Endothelial cell (in vitro differentiated cells): ENCODE results near the gene CTNNA1. TPM values are rescaled to one million over a fixed set of nuclear protein-coding genes. Genes with fewer than 3 reads are reported as not detected.

ENCODE experiments used
- DNase-seq: peaks from one replicate; pipeline ENCODE4 v3.0.0; 2021; ENCODE audit warnings: low spot score
- H3K27ac Mint-ChIP-seq: one replicate; pipeline ENCODE4 v1.8.0; 2021; ENCODE audit warnings: mixed read lengths, inconsistent platforms; ENCODE audit not compliant: unreplicated experiment
- H3K27me3 Mint-ChIP-seq: one replicate; pipeline ENCODE4 v1.8.0; 2021; ENCODE audit warnings: mild to moderate bottlenecking, moderate library complexity, mixed read lengths, inconsistent platforms; ENCODE audit not compliant: unreplicated experiment
- H3K36me3 Mint-ChIP-seq: one replicate; pipeline ENCODE4 v1.8.0; 2021; ENCODE audit warnings: mild to moderate bottlenecking, low read depth, mixed read lengths, inconsistent platforms; ENCODE audit not compliant: unreplicated experiment
- H3K4me1 Mint-ChIP-seq: one replicate; pipeline ENCODE4 v1.8.0; 2021; ENCODE audit warnings: mild to moderate bottlenecking, mixed read lengths, inconsistent platforms; ENCODE audit not compliant: unreplicated experiment
- H3K4me3 Mint-ChIP-seq: one replicate; pipeline ENCODE4 v1.8.0; 2021; ENCODE audit warnings: mild to moderate bottlenecking, mixed read lengths, inconsistent platforms; ENCODE audit not compliant: unreplicated experiment
- H3K9me3 Mint-ChIP-seq: one replicate; pipeline ENCODE4 v1.8.0; 2021; ENCODE audit warnings: mixed read lengths, inconsistent platforms; ENCODE audit not compliant: unreplicated experiment
- total RNA-seq: library from RNA; stranded (reverse); fragmentation: NEBNext Ultra II Directional; extraction: Animal tissue kit (Norgen Biotek cat#: 25700); gene quantifications from one replicate; pipeline ENCODE4 v1.2.1, GENCODE V29; 2021; ENCODE audit not compliant: unreplicated experiment
- TF ChIP-seq, protein P1 (sequence below): fragments of 200-600 bp; sonication (generic); IDR thresholded peaks from one replicate; pipeline ENCODE4 v1.5.0; 2021; ENCODE audit warnings: antibody characterized with exemption; ENCODE audit not compliant: unreplicated experiment

Gene CTNNA1
- total RNA-seq, 1 donor from 2014 or later: 521 TPM

DNA sequence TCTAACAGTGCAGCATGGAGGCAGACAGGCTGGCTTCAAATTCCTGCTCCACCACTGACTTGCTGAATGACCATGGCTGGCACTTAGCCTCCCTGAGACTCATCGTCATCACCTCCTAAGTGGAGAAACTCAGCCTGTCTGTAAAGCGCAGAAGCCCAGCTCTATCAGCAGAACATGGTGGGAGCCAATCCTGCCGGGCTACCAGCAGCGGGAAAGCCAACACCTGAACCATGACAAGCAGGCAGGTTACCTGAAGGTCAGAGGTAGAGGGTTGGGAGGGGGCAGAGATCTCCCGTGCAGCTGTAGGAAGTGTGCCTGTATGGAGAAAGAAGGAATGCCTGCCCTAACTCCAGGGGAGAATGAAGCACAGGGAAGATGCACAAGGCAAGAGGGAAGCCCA, 194.6 kb downstream of the CTNNA1 start:
- Mint-ChIP-seq H3K36me3 (peaks cover 20% of the 10 kb centered on the region), H3K9me3 (no peaks in the 10 kb centered on the region), H3K4me3 (no peak overlapping the region), H3K4me1 (peaks cover 32% of the 10 kb centered on the region), H3K27me3 (peaks cover 29% of the 10 kb centered on the region), H3K27ac (no peak overlapping the region)
- DNase-seq: no peak
- TF ChIP-seq, protein P1, sequence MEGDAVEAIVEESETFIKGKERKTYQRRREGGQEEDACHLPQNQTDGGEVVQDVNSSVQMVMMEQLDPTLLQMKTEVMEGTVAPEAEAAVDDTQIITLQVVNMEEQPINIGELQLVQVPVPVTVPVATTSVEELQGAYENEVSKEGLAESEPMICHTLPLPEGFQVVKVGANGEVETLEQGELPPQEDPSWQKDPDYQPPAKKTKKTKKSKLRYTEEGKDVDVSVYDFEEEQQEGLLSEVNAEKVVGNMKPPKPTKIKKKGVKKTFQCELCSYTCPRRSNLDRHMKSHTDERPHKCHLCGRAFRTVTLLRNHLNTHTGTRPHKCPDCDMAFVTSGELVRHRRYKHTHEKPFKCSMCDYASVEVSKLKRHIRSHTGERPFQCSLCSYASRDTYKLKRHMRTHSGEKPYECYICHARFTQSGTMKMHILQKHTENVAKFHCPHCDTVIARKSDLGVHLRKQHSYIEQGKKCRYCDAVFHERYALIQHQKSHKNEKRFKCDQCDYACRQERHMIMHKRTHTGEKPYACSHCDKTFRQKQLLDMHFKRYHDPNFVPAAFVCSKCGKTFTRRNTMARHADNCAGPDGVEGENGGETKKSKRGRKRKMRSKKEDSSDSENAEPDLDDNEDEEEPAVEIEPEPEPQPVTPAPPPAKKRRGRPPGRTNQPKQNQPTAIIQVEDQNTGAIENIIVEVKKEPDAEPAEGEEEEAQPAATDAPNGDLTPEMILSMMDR: no peak

DNA sequence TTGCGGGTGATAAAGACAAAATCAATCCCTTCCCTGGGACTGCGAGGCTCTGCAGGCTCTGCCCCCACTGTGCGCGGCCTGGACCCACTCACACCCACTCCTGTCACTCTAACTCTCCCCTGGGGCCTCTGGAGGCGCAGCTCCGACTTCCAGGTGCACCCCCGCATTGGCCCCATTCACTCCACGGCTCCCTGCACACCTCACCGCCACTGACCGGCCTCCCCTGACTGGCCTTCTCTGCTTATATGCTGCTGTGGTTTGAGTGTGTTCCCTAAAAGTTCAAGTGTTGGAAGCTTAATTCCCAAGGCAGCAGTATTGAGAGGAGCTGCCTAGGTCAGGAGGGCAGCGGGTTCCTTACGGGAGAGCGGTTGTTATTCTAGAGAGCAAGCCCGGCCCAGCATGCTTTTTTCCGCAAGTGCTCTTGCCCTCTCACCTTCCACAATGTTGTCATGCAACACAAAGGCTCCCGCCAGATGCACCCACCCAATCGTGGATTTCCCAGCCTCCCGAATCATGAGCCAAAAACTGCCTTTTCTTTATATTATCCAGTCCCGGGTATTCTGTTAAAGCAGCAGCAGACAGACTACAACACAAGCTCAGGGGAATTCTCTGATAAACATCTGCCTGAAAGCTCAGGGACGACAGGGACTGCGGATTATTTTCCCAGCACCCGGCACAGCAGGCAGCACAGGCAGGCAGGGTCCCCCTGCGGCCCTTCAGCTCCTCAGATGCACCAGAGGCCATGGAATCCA, 195.4 kb downstream of the CTNNA1 start:
- Mint-ChIP-seq H3K27ac (peak overlapping the region; percentile 57), H3K27me3 (peaks cover 24% of the 10 kb centered on the region), H3K9me3 (no peaks in the 10 kb centered on the region), H3K4me3 (no peak overlapping the region), H3K36me3 (peaks cover 20% of the 10 kb centered on the region), H3K4me1 (peaks cover 29% of the 10 kb centered on the region)
- TF ChIP-seq, protein P1: no peak
- DNase-seq: no peak

DNA sequence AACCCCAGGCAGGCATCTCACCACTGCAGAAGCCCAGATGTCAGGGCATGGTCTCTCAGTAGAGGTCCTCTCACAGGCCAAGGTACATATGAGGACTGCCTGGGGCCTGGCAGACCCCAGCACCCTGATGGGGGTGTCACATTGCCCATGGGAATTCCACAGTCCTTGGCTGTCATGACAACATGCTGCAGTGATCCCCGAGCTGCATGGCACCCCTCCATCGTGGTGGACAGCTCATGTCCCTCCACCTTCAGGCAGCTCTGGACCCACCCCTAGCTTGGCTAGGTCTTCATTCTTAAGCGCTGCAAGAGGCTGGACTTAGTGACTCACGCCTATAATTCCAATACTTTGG, 196.0 kb downstream of the CTNNA1 start:
- Mint-ChIP-seq H3K27ac (no peak overlapping the region), H3K4me1 (peaks cover 23% of the 10 kb centered on the region), H3K27me3 (peaks cover 24% of the 10 kb centered on the region), H3K4me3 (no peak overlapping the region), H3K36me3 (peaks cover 20% of the 10 kb centered on the region), H3K9me3 (no peaks in the 10 kb centered on the region)
- TF ChIP-seq, protein P1: no peak
- DNase-seq: no peak

DNA sequence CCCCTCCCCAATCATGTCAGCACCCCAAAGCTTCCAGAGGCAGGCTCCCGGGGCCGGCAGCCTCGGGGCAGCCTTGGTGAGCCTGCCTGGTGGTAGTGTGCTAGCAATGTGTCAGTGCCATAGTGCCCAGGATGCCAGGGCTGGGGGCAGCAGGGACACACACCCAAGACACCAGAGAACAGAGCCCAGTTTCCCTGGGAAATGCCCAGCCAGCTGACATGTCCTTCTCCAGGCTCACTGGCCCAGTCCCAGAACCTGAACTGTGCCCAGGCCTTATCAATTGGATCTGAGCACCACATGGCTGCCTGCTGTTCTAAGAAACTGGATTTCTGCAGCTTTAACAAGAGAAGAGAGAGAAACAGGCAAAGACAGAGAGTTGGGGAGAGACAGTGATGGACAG, 196.8 kb downstream of the CTNNA1 start:
- peaks cover 20% of the 10 kb centered on the region for H3K4me1 Mint-ChIP-seq
- TF ChIP-seq, protein P1: no peak
- no peak for DNase-seq
- H3K27ac Mint-ChIP-seq: no peak overlapping the region
- H3K9me3 Mint-ChIP-seq: no peaks in the 10 kb centered on the region
- H3K4me3 Mint-ChIP-seq: no peak overlapping the region
- H3K36me3 Mint-ChIP-seq: peaks cover 20% of the 10 kb centered on the region
- peaks cover 24% of the 10 kb centered on the region for H3K27me3 Mint-ChIP-seq

DNA sequence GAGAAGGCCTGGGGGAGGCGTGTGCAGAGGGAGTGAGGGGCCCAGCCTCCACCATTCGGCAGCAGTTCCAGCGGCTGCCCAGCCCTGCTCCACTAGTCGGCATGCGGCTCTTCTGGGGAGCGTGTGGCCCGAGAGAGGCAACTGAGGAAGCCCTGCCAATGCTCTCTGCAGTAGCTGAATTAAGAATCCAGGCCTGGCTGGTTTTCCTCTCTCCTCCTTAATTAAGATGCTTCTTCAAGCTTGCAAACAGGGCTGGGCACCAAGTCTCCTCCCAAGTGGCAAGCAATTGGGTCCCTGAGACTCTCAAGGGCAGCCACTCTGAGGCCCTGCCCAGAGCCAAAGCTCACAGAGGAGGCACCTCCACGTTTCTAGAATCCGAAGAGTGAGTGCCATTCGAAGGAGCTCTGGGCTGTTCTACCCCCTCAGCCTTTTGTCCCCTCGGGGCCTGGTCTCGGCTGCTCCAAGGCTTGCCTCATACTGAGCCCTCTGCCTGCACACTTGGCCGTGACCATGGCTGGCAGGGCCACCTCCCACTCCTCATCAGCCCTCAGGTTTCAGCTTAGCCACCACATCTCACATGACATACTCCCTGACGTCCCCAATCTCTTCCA, 197.3 kb downstream of the CTNNA1 start:
- TF ChIP-seq, protein P1: no peak
- DNase-seq: no peak
- Mint-ChIP-seq H3K4me3 (peak overlapping the region; percentile 28), H3K36me3 (peaks cover 14% of the 10 kb centered on the region), H3K27me3 (peaks cover 27% of the 10 kb centered on the region), H3K27ac (no peak overlapping the region), H3K4me1 (peaks cover 16% of the 10 kb centered on the region), H3K9me3 (no peaks in the 10 kb centered on the region)
